Right cardiac atrium (tissue), 5 donors: Measurements from ENCODE around the gene CENPP. TPM values are rescaled to one million over a fixed set of nuclear protein-coding genes. Genes with fewer than 3 reads are reported as not detected.
A peak's percentile ranks its signal among the peaks of the same experiment; 100 is the strongest.

Experiments used
- ATAC-seq, 2 donors: fragments of 200-7000 bp; cut with Tn5 transposase; one replicate each; pipeline versions ENCODE4 v1.8.0 to v1.9.1; 2020; ENCODE audit warnings: moderate library complexity in 2 of 2, mild to moderate bottlenecking in 1 of 2
- DNase-seq, 3 donors: peaks; one replicate each; pipeline ENCODE4 v3.0.0-alpha.2; 2020
- H3K27ac ChIP-seq: one replicate; pipeline ENCODE4 v1.5.1; 2013; ENCODE audit warnings: mild to moderate bottlenecking, low read length, control low read depth, moderate library complexity
- H3K27me3 ChIP-seq: one replicate; pipeline ENCODE4 v1.6.1; 2013; ENCODE audit not compliant: control insufficient read depth, insufficient read depth
- H3K4me1 ChIP-seq: one replicate; pipeline ENCODE4 v1.6.1; 2013; ENCODE audit warnings: low read length; ENCODE audit not compliant: control insufficient read depth, insufficient read depth
- H3K4me3 ChIP-seq: one replicate; pipeline ENCODE4 v1.5.1; 2013; ENCODE audit warnings: low read length, control low read depth
- H3K9me3 ChIP-seq: one replicate; pipeline ENCODE4 v1.6.1; 2013; ENCODE audit warnings: low read length; ENCODE audit not compliant: control insufficient read depth
- WGBS: extraction: QIAGEN DNeasy Blood & Tissue Kit; methylation state at CpG from one replicate; pipeline ENCODE4 v1.1.7; 2013; 5-methylcytosine and 5-hydroxymethylcytosine counted together
- intact Hi-C, 4 donors: fragments of 100-400 bp; cut with DNase I; formaldehyde crosslinking; loops; one replicate each; pipeline versions ENCODE4 v1.11.0 to v1.14.0; 2022 to 2023
- polyA plus RNA-seq: library from polyadenylated mRNA; stranded (reverse); fragments of 200-250 nt; gene quantifications from one replicate; pipeline ENCODE4 v1.2.3, GENCODE V29; 2013
- total RNA-seq, 4 donors: library from RNA; stranded (reverse); fragmentation: NEBNext Ultra II Directional; extraction: Animal tissue kit (Norgen Biotek cat#: 25700); gene quantifications; one replicate each; pipeline ENCODE4 v1.2.1, GENCODE V29; 2021
- donor health status: healthy with polysubstance abuse.
- donor health status: DM: no; HTN: yes; CAD: no.
- donor health status: DM: no; HTN: no; CAD: no.
- donor health status: DM: no; HTN: yes; CAD: no; lungs with severe emphysema.
- donor health status: DM: yes; HTN: yes; CAD: no.

Gene CENPP
- total and polyA plus RNA-seq, 5 donors: 2.0 to 4.0 (median 2.8) TPM

- Histone ChIP-seq H3K4me1 (peaks cover 5% of the 10 kb centered on the region), H3K27me3 (no peaks in the 10 kb centered on the region), H3K27ac (peak within 1 kb of the TSS; percentile 49), H3K9me3 (no peaks in the 10 kb centered on the region), H3K4me3 (peak within 1 kb of the TSS; percentile 75)
- ATAC-seq: peak; percentile 100
- WGBS: under 1% methylated on average over 63 of the region's 63 CpGs
- peak; percentile 98 to 100 (median 99) for DNase-seq
- intact Hi-C loops: no loop called here
These were observed 32.1 kb upstream of the CENPP start, which contains the start of gene IARS1 for GRCh38 chr9:92293452-92294296. TSS of gene IARS1 (minus strand) at chr9:92293697. CDS start at chr9:92289419, 4,278 bp downstream.

GRCh38 chr9:92294297-92294676 is 31.5 kb upstream of the CENPP start:
- H3K4me1 ChIP-seq: peaks cover 5% of the 10 kb centered on the region
- no peaks in the 10 kb centered on the region for H3K9me3 ChIP-seq
- H3K27ac ChIP-seq: peak overlapping the region; percentile 45
- DNase-seq (peak in 2 of 3 donors; percentile 39 to 50), ATAC-seq (peak in 1 of 2 donors; percentile 26)
- intact Hi-C loops: no loop called here
- 27% methylated on average over 13 of the region's 13 CpGs for WGBS
- H3K4me3 ChIP-seq: peak overlapping the region; percentile 42
- no peaks in the 10 kb centered on the region for H3K27me3 ChIP-seq

DNA sequence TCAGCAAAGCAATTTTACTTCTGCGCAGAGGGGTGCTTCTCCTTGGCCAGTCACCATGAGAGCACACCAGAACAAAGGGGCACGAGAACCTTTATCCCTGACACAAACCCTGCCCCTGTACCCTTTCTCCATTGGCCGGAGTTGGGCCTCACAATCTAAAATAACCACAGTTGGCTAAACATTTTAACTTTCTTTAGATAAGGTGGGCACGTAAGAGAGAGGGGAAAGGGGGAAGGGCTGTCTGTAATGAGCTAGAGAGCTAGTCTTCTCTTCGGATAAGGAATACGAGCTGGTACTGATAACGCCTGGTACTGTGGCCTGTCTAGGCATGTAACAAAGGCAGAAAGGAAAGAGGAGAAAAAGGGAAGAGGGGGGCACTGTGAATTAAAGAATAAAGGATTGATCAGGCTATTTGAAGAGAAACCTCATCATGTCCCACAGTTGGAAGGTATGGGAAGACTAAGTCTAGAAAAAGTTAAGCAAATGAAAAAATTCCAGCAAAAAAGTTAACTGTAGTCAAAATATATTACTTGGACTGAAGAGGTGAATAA is 30.4 kb upstream of the CENPP start:
- Histone ChIP-seq H3K27me3 (no peaks in the 10 kb centered on the region), H3K9me3 (no peaks in the 10 kb centered on the region), H3K4me3 (no peak overlapping the region), H3K27ac (no peak overlapping the region), H3K4me1 (peaks cover 5% of the 10 kb centered on the region)
- intact Hi-C loops: no loop called here
- no peak for DNase-seq
- ATAC-seq: no peak
- WGBS: 55% methylated on average over 7 of the region's 7 CpGs

DNA sequence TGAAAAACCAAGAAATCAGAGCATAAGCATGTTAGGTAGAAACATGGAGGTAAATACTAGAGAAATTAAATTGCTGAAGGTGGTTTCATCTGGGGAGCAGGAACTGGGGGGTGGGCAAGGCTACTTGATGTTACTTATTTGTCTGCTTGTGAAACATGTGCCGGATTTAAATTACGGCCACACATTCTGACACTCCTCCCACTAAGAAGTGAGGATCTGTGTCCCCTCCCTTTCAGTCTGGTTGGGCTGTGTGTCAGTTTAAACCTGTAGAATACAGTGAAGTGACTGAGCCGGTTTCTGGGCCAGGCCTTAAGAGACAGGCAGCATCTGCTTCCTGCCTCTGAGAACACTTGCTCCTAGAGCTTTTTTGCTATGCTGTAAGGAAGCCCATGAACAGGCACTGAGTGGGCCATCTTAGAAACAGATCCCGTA is 29.9 kb upstream of the CENPP start:
- H3K4me3 ChIP-seq: no peak overlapping the region
- ATAC-seq: no peak
- H3K27me3 ChIP-seq: no peaks in the 10 kb centered on the region
- WGBS: 56% methylated on average over 4 of the region's 4 CpGs
- no peak for DNase-seq
- no peak overlapping the region for H3K27ac ChIP-seq
- no peaks in the 10 kb centered on the region for H3K9me3 ChIP-seq
- intact Hi-C loops: no loop called here
- peaks cover 5% of the 10 kb centered on the region for H3K4me1 ChIP-seq

GRCh38 chr9:92297611-92298010 is 28.1 kb upstream of the CENPP start:
- 89% methylated on average over 3 of the region's 3 CpGs for WGBS
- Histone ChIP-seq H3K4me3 (no peak overlapping the region), H3K4me1 (peaks cover 2% of the 10 kb centered on the region), H3K9me3 (no peaks in the 10 kb centered on the region), H3K27me3 (no peaks in the 10 kb centered on the region), H3K27ac (no peak overlapping the region)
- intact Hi-C loops: no loop called here
- ATAC-seq (no peak), DNase-seq (no peak)

DNA sequence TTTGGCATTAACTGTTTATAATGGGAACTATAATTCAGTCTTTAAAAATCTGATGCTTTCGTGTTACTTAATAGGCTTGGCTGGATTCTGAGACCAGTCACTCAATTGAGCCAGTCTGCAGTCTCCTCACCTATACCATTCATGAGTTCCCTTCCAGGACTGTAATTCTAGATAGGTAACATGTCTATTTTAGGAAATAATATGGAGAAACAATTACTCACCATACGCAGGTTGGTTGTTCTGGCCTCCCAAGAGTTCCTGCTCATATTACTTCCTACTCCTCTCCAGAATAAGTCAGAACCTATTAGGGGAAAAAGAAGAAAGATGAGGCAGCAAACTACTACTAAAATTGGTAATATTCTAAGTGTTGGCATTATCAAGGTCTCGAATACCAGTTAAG is 27.7 kb upstream of the CENPP start:
- H3K4me1 ChIP-seq: peaks cover 2% of the 10 kb centered on the region
- no peak for ATAC-seq
- H3K9me3 ChIP-seq: no peaks in the 10 kb centered on the region
- WGBS: 90% methylated on average over 3 of the region's 3 CpGs
- DNase-seq: no peak
- intact Hi-C loops: no loop called here
- no peak overlapping the region for H3K27ac ChIP-seq
- no peak overlapping the region for H3K4me3 ChIP-seq
- no peaks in the 10 kb centered on the region for H3K27me3 ChIP-seq

DNA sequence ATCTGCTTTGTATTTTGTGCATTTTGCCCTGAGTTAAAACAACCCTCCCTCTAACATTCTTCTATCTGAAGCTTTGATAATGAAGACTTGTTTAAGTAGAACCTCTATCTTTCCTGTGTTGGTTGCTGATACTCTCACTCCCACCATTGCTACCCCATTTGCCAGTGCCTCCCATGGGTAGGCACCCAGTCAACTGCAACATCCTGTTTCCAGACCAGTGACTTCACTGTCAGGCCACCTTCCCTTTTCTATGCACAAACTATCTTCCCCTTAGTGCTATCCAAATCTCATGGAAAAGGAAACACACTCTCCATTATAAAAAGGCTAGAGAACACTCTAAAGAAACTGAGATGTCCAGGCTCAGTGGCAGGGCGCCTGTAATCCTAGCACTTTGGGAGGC is 26.6 kb upstream of the CENPP start:
- WGBS: 72% methylated on average over 1 of the region's 1 CpG
- DNase-seq: no peak

DNA sequence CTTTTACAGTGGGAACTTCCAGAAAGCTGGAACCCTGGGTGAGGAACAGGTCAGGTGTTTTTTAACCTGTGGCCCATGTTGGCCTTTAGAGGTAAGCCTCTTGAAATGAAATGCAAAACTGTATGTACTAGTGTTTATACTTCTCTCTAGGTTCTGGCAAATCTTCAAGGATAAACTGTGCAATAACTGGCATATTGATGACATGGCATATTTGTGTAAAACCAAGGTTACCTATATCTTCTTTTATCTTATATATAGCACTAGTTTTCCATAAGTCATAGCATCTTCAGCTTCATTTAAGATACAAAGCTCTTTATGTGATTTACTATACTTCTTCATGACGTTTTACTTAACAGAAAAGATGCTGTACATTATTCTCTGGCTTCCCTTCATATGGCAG is 24.8 kb upstream of the CENPP start:
- H3K27ac ChIP-seq: no peak overlapping the region
- no peak overlapping the region for H3K4me3 ChIP-seq
- DNase-seq: no peak
- no peak for ATAC-seq
- no peaks in the 10 kb centered on the region for H3K27me3 ChIP-seq
- 76% methylated on average over 1 of the region's 1 CpG for WGBS
- intact Hi-C loops: no loop called here
- no peaks in the 10 kb centered on the region for H3K4me1 ChIP-seq
- no peaks in the 10 kb centered on the region for H3K9me3 ChIP-seq

More for the DNA sequence above, 26.6 kb upstream of the CENPP start:
- Histone ChIP-seq H3K9me3 (no peaks in the 10 kb centered on the region), H3K4me3 (no peak overlapping the region), H3K27me3 (no peaks in the 10 kb centered on the region), H3K4me1 (peaks cover 2% of the 10 kb centered on the region), H3K27ac (no peak overlapping the region)
- intact Hi-C loops: no loop called here
- no peak for ATAC-seq

GRCh38 chr9:92308893-92309292 is 16.9 kb upstream of the CENPP start:
- H3K4me3 ChIP-seq: no peak overlapping the region
- no peak overlapping the region for H3K27ac ChIP-seq
- ATAC-seq (no peak), DNase-seq (no peak)
- intact Hi-C loops: no loop called here
- H3K4me1 ChIP-seq: no peaks in the 10 kb centered on the region
- no peaks in the 10 kb centered on the region for H3K9me3 ChIP-seq
- no peaks in the 10 kb centered on the region for H3K27me3 ChIP-seq

DNA sequence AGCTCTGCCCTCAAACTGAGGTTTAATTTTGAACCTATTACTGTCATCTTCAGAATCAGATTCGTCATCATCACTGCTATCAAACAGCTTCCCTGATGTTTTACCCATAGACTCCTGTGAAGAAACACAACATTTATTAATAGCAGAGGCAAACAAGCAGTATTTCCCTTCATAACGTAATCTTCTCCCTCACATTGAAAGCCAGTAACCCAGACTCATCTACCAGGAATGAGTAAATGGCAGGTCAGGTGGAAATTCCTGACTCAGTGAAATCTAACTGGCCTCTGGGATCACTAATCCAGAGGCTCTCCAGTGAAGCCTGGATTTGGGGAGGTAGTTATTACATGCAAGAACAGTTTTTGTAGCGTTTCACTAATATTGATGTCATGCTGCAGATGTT is 15.2 kb upstream of the CENPP start:
- H3K4me1 ChIP-seq: no peaks in the 10 kb centered on the region
- DNase-seq (no peak), ATAC-seq (no peak)
- H3K4me3 ChIP-seq: no peak overlapping the region
- H3K9me3 ChIP-seq: no peaks in the 10 kb centered on the region
- no peaks in the 10 kb centered on the region for H3K27me3 ChIP-seq
- 93% methylated on average over 3 of the region's 3 CpGs for WGBS
- intact Hi-C loops: no loop called here
- H3K27ac ChIP-seq: no peak overlapping the region

DNA sequence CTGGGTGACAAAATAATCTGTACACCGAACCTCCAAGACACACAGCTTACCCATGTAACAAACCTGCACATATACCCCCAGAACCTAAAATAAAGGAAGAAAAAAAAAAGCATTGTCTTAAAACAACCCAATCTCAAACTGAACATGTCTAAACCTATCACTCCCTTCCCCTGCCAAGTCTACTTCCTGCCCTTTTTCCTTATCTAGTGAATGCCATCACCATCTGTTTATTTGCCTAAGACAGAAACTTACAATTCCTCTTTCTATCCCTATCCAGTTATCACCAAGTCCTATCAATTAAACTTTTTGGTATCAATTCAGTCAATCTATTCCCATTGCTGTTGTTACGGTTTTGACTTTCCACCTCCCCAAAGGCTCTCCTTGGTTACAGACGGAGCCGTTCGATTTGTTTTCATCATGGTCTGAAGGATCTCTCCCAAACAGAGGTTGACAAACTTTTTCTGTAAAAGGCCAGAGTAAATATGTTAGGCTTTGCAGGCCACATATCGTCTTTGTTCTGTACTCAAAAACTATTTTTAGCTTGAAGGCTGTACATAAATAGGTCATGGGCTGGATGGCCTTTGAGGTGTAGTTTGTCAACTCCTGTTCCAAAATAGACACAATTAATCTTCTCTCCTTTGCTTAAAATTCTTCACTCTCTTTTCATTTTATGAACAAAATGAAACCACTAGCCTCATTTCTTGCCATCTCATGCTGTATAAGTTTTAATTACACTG is 12.7 kb upstream of the CENPP start:
- Histone ChIP-seq H3K4me1 (no peaks in the 10 kb centered on the region), H3K9me3 (no peaks in the 10 kb centered on the region), H3K27ac (peak overlapping the region; percentile 58), H3K27me3 (no peaks in the 10 kb centered on the region), H3K4me3 (no peak overlapping the region)
- DNase-seq (no peak), ATAC-seq (no peak)
- WGBS: 58% methylated on average over 6 of the region's 6 CpGs
- intact Hi-C loops: no loop called here
